GM10266 (cell line): ENCODE measurements around the gene EEF2K.

Experiments used
- DNase-seq: peaks from one replicate; pipeline ENCODE4 v3.0.0; 2012; ENCODE audit errors: extremely low spot score
- CTCF ChIP-seq: IDR thresholded peaks from 2 replicates; pipeline ENCODE4 v1.5.1; 2012; ENCODE audit warnings: mild to moderate bottlenecking, low read depth; ENCODE audit not compliant: control insufficient read depth, insufficient read depth; ENCODE audit errors: missing control alignments

EEF2K gene

DNA sequence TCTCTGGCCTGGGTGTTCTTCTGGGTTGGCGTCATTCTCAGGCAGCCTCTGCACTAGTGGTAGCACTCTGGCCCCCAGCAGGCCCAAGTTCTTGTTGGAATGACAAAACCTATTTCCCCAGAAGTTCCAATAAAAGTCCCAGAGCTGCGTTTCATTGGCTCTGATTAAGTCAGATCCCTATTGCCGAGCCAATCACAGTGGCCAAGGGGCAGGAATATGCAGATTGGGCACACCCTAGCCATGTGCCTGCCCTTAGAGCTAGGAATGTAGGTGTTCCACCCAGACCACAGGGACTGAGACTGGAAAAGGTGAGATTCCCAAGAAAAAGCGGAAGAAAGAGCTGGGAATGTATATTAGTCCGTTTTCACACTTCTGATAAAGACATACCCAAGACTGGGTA is 46.2 kb downstream of the EEF2K start:
- no peak for DNase-seq
- no peak for TF ChIP-seq CTCF

GRCh38 chr16:22253272-22253671 is 47.2 kb downstream of the EEF2K start:
- DNase-seq = no peak
- no peak for TF ChIP-seq CTCF

GRCh38 chr16:22255335-22255734 is 49.3 kb downstream of the EEF2K start:
- no peak for TF ChIP-seq CTCF
- no peak for DNase-seq

- no peak for DNase-seq
- no peak for TF ChIP-seq CTCF
Measured at GRCh38 chr16:22257440-22257839, 51.4 kb downstream of the EEF2K start.

GRCh38 chr16:22260490-22260889 is 54.4 kb downstream of the EEF2K start:
- TF ChIP-seq CTCF = no peak
- DNase-seq = no peak

DNA sequence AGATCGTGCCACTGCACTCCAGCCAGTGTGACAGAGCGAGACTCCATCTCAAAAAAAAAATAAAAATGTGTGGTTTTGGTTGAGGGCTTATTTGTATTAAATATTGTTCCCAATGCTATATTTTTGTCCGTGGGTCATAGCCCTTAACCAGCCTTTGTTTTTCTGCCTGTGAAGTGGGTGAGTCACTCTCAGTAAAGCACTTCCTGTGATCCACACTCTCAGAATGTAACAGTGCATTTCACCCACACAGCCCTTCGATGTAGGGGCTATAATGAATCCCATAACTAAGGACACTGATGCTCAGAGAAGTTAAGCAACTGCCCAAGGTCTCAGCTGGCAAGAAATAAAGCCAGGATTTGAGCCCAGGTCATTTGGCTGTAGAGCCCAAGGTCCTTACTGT is 56.4 kb downstream of the EEF2K start:
- TF ChIP-seq CTCF = no peak
- DNase-seq = no peak

DNA sequence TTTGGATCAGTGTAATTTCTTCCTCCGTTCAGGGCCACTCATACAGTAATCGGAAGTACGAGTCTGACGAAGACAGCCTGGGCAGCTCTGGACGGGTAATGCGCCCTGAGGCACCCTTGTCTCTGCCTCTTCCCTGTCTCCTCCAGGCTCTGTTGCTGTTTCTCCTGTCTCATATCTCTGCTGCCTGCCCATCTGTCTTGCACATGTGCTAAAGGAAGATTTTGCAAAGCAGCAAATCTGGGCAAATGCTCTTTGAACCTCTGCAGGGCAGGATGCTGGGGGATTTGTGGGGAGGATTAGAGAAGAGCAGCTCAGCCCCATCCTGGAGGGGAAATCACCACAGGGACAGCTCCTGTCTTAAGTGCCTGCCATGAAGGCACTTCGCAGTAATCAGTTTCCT is 58.7 kb downstream of the EEF2K start:
- no peak for TF ChIP-seq CTCF
- no peak for DNase-seq
